PC-9 (cell line): ENCODE measurements around the gene FTL.

Experiments
- EZH2 ChIP-seq: fragments of 200-600 bp; sonication (generic); IDR thresholded peaks from 2 replicates; pipeline ENCODE4 v1.8.0; 2017; ENCODE audit warnings: antibody characterized with exemption, low read depth
- TF ChIP-seq, protein P1 (sequence below): fragments of 200-600 bp; sonication (generic); conservative IDR thresholded peaks from 2 replicates; pipeline ENCODE4 v1.6.1; 2017; ENCODE audit warnings: mixed run types, antibody characterized with exemption, mild to moderate bottlenecking, moderate library complexity

DNA sequence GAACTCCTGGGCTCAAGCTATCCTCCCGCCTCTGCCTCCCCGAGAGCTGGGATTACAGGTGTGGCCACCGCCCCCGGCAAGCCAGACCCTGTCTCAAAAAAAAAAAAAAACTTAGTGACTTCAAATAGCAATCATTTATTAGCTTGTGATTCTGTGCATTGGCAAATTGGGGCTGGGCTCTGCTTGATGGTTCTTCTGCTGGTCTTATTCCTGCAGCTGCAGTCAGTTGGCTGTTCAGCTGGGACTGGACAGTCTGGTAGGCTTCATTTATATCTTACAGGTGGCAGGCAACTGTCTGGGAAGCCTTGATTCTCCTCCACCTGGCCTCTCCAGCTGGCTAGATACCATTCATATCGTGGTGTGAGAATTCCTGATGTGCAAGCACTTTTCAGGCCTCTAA lies 24.2 kb upstream of the FTL start:
- TF ChIP-seq, protein P1, sequence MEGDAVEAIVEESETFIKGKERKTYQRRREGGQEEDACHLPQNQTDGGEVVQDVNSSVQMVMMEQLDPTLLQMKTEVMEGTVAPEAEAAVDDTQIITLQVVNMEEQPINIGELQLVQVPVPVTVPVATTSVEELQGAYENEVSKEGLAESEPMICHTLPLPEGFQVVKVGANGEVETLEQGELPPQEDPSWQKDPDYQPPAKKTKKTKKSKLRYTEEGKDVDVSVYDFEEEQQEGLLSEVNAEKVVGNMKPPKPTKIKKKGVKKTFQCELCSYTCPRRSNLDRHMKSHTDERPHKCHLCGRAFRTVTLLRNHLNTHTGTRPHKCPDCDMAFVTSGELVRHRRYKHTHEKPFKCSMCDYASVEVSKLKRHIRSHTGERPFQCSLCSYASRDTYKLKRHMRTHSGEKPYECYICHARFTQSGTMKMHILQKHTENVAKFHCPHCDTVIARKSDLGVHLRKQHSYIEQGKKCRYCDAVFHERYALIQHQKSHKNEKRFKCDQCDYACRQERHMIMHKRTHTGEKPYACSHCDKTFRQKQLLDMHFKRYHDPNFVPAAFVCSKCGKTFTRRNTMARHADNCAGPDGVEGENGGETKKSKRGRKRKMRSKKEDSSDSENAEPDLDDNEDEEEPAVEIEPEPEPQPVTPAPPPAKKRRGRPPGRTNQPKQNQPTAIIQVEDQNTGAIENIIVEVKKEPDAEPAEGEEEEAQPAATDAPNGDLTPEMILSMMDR = no peak
- TF ChIP-seq EZH2 = no peak
